Muscle layer of colon (tissue), 2 donors: ENCODE results near the gene DLGAP1.

Source experiments
- H3K27ac ChIP-seq: one replicate; pipeline ENCODE4 v1.7.0; 2013; ENCODE audit warnings: low read depth, mild to moderate bottlenecking, low read length, moderate library complexity
- H3K27me3 ChIP-seq, 2 donors: one replicate each; pipeline ENCODE4 v1.7.0; 2013; ENCODE audit warnings: low read length in 2 of 2, mild to moderate bottlenecking in 2 of 2; ENCODE audit not compliant: insufficient read depth in 2 of 2, control insufficient read depth in 1 of 2
- H3K36me3 ChIP-seq: one replicate; pipeline ENCODE4 v1.7.0; 2013; ENCODE audit warnings: mild to moderate bottlenecking, low read length; ENCODE audit not compliant: insufficient read depth
- H3K4me1 ChIP-seq: one replicate; pipeline ENCODE4 v1.7.0; 2013; ENCODE audit warnings: mild to moderate bottlenecking, low read length; ENCODE audit not compliant: insufficient read depth
- H3K4me3 ChIP-seq, 2 donors: one replicate each; pipeline ENCODE4 v1.7.0; 2013; ENCODE audit warnings: low read length in 2 of 2, low read depth in 1 of 2, mild to moderate bottlenecking in 1 of 2, moderate library complexity in 1 of 2
- H3K9ac ChIP-seq: one replicate; pipeline ENCODE4 v1.7.0; 2013; ENCODE audit warnings: low read length
- H3K9me3 ChIP-seq: one replicate; pipeline ENCODE4 v1.7.0; 2013; ENCODE audit warnings: mild to moderate bottlenecking, low read length
- donor health status: abdominal sarcoma.
- donor health status: Adenocarcinoma of cecum.

The DLGAP1 gene

DNA sequence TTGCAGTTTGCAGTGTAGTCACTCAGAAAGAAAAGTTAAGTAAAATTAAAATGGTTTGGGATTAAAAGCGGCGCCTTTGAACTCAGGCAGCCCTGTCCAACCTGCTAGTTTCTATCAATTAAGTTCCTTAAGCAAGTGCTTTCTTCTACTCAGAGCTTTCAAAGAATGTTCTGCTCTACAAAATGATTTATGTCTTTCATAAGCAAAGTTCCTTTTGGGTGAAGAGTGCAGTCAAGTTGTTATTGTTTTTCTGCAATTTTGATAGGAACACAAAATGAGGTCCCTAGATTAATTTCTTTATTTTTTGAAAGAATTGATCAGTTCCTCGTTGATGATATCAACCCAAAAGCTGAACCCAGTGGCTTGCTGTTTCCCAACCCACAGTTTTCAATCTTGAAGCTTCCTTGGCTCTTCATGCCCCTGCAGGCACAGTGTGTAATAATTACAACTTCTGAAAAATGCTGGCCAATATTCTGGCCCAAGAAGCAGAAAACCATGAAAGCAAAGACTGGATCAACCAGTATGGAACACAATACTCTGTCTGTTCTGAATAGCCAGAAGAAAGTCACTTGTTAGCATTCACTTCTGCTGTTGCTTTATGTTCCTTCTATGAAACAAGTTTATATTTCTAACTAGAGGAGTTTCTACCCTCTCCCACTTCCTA, 916.0 kb downstream of the DLGAP1 start:
- no peaks in the 10 kb centered on the region for H3K4me1 ChIP-seq
- no peak overlapping the region for H3K27ac ChIP-seq
- no peaks in the 10 kb centered on the region for H3K27me3 ChIP-seq
- no peaks in the 10 kb centered on the region for H3K36me3 ChIP-seq
- H3K9me3 ChIP-seq, result no peaks in the 10 kb centered on the region
- no peak overlapping the region for H3K4me3 ChIP-seq
- H3K9ac ChIP-seq, result no peak overlapping the region

DNA sequence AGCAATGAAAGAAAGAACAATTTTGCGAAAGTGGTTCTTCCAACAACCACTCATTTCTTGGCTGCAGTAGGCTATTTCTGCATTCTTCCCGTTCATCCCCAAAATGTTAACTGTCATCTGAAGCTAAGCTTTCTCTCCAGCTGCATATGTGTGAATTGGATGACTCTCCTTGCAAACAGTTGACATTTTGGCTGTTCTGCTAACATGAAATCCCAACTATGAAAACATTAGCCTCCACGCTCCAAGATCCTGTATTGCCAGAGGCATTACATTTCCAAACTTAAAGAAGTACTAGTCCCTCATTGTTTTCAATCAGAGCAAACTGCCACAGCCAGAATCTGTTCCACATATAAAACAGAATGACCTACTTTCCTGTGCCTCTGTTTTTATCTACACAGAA, 916.7 kb downstream of the DLGAP1 start:
- H3K9me3 ChIP-seq, result no peaks in the 10 kb centered on the region
- H3K27me3 ChIP-seq, result no peaks in the 10 kb centered on the region
- no peaks in the 10 kb centered on the region for H3K4me1 ChIP-seq
- no peak overlapping the region for H3K4me3 ChIP-seq
- H3K27ac ChIP-seq, result no peak overlapping the region
- H3K9ac ChIP-seq, result no peak overlapping the region
- H3K36me3 ChIP-seq, result no peaks in the 10 kb centered on the region

DNA sequence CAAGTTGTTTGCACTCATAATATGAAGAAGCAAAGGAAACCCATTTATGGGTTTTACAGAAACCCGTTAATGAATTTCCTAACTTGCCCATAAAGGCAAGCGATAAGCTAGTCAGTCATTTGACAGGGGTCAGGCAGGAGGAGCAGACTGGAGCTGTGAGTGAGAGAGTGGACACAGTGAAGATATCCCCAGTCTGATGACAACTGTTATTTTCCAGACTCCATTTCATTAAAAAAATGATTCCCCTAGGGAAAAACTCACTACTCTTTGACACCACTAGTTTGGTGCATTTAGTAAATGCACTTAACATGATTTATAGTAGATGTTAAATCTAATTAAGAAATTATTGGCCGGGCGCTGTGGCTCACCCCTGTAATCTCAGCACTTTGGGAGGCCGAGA, 924.3 kb downstream of the DLGAP1 start:
- Histone ChIP-seq H3K27me3 (no peaks in the 10 kb centered on the region), H3K27ac (no peak overlapping the region), H3K4me1 (no peaks in the 10 kb centered on the region), H3K9ac (no peak overlapping the region), H3K36me3 (no peaks in the 10 kb centered on the region), H3K9me3 (no peaks in the 10 kb centered on the region), H3K4me3 (no peak overlapping the region)

DNA sequence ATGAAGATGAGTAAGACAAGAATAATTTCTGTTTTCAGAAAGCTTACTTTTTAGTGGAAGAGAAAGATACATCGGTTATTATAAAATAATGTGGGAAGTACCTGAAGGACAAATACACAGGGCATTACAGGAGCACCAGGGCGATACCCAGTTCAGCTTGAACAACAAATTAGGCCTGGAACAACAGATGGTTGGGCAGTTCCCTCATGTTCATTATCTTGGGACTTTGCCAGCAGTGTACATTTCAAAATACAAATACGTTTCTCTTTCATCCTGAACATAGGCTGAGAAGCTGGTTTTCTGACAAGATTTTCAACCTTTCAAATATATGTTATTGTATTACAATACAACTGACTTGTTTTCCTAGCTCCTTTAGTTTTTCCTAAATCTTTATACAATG, 925.5 kb downstream of the DLGAP1 start:
- Histone ChIP-seq H3K9ac (no peak overlapping the region), H3K27me3 (no peaks in the 10 kb centered on the region), H3K9me3 (no peaks in the 10 kb centered on the region), H3K36me3 (no peaks in the 10 kb centered on the region), H3K4me3 (no peak overlapping the region), H3K27ac (no peak overlapping the region), H3K4me1 (no peaks in the 10 kb centered on the region)

DNA sequence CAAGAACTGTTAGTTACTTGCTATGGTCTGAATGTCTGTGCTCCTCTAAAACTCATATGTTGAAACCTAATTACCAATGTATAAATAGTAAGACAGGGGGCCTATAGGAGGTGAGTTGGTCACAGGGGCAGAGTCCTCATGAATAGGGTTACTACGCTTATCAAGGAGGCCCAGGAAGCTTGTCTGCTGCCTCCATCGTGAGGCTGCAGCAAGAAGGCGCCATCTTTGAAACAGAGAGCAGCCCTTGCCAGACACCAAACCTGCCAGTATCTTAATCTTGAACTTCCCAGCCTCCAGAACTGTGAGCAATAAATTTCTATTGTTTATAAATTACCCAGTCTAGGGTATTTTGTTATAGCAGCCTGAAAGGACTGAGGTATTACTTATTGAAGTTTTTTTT, 926.0 kb downstream of the DLGAP1 start:
- Histone ChIP-seq H3K27ac (no peak overlapping the region), H3K9me3 (no peaks in the 10 kb centered on the region), H3K4me3 (no peak overlapping the region), H3K4me1 (no peaks in the 10 kb centered on the region), H3K9ac (no peak overlapping the region), H3K36me3 (no peaks in the 10 kb centered on the region), H3K27me3 (no peaks in the 10 kb centered on the region)

DNA sequence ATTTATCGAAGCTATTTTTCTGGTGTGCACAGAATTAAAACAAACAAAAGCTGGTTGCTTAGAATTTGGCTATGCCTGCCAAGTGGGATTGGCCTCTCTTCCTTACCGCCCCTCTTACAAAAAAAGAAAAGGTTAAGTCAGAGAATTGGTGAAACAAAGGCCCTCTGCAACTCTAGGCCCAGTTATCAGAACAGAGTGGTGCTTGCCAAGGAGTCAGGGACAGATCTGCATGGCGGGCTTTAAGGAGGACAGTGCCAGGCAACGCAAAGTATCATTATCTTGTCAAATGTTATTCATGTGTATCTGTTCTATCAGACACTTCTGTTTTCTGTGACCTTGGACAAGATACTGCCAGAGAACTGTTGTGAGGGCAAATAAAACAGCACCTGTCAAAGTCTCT, 926.9 kb downstream of the DLGAP1 start:
- Histone ChIP-seq H3K27me3 (no peaks in the 10 kb centered on the region), H3K9me3 (no peaks in the 10 kb centered on the region), H3K9ac (no peak overlapping the region), H3K4me1 (no peaks in the 10 kb centered on the region), H3K27ac (no peak overlapping the region), H3K36me3 (no peaks in the 10 kb centered on the region), H3K4me3 (no peak overlapping the region)

DNA sequence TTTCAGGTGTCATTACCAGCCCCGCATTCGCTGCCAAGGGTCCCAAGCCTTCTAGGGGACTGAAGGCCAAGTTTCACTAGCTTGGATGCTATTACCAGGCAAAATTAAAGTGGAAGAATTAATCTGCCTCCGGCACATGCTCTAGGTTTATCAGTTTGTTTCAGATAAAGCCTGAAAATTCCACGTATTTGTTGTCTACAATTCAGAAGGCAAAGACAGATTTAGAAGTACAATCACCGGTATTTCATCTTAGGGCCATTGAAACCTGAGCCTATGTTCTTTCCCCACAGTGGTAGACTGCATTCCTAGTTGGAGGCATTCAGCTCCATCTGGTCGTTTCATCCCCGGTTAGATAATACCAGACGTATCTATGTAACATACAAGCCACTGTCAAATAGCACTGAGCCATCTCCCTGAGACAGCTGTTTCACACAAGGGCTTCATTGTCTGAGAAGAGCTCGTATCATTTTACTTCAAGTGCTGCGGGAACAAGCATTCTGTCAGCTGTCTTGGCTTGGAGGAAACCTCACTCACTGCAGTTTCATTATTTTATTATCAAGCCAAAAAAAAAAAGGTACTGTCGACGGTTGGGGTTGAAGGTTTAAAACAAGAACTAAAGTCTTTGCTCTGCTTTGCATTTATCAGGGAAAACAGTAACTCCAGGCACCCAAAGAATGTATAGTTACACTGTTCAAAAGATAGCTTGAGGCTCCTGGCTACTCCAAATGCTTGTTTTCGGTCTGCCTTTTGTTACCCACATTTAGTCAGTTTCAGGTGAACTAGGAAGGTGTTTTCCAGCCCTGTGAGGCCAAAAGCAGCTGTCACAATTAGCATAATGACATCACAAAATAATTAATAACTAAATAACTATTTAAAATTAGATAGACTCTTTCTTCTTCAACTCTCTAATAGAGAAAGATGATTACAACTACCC, 928.4 kb downstream of the DLGAP1 start:
- Histone ChIP-seq H3K4me3 (no peak overlapping the region), H3K36me3 (no peaks in the 10 kb centered on the region), H3K9me3 (no peaks in the 10 kb centered on the region), H3K27ac (no peak overlapping the region), H3K27me3 (no peaks in the 10 kb centered on the region), H3K4me1 (no peaks in the 10 kb centered on the region), H3K9ac (no peak overlapping the region)

DNA sequence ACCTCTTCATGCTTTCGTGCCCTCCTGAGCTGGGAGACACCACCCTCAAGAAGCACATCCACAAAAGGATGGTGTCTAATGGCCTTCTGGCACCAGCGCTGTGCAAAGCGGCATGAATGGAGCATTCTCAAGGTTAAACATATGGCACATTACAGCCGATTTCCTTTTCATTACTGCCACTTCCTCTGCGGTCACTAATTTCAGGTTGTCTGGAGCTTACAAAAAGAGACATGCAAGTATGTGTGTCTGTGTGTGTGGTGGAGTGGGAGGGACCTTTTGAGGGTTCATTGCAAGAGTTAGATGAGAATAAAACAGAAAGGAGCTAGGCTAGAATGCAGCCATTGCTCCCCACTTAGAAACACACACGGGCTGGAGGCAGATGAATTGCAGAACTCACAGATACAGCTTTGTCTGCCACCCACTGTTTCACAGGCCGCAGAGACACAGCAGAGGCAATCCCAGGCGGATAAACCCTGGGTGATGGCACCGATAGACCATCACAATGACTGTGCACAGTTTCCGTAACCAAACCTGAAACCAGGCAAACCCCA, 929.2 kb downstream of the DLGAP1 start:
- H3K27ac ChIP-seq, result no peak overlapping the region

DNA sequence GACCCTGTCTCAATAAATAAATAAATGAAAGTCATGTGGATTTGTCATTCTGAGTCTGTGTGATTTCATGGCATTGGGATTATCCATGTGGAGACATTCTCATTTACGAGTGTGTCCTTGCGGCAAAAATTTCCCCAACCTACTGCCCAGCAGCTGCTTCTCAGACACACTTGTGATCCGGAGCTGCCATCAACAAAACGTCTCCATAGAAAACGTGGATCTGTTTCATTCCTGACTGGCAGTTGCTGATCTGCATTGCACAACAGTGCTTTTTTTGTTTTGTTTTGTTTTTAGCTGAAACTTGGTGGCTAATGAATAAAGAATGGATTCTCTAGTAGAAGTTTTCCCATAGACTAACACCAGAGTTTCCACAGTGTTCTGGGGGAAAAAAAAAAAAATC, 930.4 kb downstream of the DLGAP1 start:
- no peak overlapping the region for H3K27ac ChIP-seq
- H3K27me3 ChIP-seq, result no peaks in the 10 kb centered on the region
- H3K4me1 ChIP-seq, result no peaks in the 10 kb centered on the region
- no peaks in the 10 kb centered on the region for H3K36me3 ChIP-seq
- no peaks in the 10 kb centered on the region for H3K9me3 ChIP-seq
- no peak overlapping the region for H3K4me3 ChIP-seq
- no peak overlapping the region for H3K9ac ChIP-seq

More for the DNA sequence above, 929.2 kb downstream of the DLGAP1 start:
- Histone ChIP-seq H3K9ac (no peak overlapping the region), H3K4me3 (no peak overlapping the region), H3K4me1 (no peaks in the 10 kb centered on the region), H3K9me3 (no peaks in the 10 kb centered on the region), H3K36me3 (no peaks in the 10 kb centered on the region), H3K27me3 (no peaks in the 10 kb centered on the region)

DNA sequence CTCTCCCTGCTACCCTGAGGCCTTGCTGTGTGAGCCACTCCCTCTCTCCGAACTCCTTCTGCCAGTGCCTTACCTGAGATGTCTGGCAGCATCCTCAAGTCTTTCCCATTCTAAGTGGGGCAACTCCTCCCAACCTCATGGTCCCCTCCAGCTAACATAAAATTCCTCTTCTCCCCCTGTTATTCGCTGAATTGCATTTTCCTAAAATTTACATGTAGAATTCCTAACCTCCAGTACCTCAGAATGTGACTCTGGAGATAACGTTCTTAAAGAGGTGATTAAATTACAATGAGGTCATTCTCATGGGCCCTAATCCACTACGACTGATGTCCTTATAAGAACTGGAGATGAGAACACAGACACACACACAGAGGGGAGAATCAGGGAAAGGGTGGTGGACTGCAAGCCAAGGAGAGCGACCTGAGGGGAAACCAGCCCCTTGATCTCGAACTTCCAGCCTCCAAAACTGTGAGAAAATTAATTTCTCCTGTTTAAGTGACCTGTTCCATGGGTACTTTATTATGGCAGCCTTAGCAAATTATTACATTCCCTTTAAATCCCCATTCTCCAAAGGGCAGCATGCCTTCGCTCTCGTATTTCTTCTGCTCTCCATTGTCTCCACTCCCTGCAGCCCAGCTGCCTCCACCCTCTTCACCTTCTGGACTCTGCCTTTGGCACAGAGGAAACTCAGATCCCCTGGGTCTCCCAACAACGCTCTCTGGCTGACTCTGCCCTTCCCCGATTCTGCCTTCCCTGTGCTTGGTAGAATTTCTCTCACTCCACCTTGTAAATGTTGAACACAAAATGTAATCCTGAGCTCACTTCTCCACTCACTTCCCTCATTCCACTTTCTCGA, 934.6 kb downstream of the DLGAP1 start:
- Histone ChIP-seq H3K4me1 (no peaks in the 10 kb centered on the region), H3K9ac (no peak overlapping the region), H3K27ac (no peak overlapping the region), H3K9me3 (no peaks in the 10 kb centered on the region), H3K4me3 (no peak overlapping the region), H3K36me3 (no peaks in the 10 kb centered on the region), H3K27me3 (no peaks in the 10 kb centered on the region)
